HFF-Myc (cell line): Measurements from ENCODE around the gene BPIFB2.

Experiments
- DNase-seq: peaks from one replicate; pipeline ENCODE4 v3.0.0-alpha.2; 2011; ENCODE audit warnings: low read depth; ENCODE audit errors: extremely low read depth
- H3K4me3 ChIP-seq: replicated peaks from 2 replicates; pipeline ENCODE4 v1.5.1; 2011; ENCODE audit warnings: low read depth, mild to moderate bottlenecking, control low read depth, low read length
- CTCF ChIP-seq: IDR thresholded peaks from 2 replicates; pipeline ENCODE4 v1.5.1; 2012; ENCODE audit warnings: mild to moderate bottlenecking, low read depth, low read length, control low read depth; ENCODE audit errors: missing control alignments

The BPIFB2 gene

DNA sequence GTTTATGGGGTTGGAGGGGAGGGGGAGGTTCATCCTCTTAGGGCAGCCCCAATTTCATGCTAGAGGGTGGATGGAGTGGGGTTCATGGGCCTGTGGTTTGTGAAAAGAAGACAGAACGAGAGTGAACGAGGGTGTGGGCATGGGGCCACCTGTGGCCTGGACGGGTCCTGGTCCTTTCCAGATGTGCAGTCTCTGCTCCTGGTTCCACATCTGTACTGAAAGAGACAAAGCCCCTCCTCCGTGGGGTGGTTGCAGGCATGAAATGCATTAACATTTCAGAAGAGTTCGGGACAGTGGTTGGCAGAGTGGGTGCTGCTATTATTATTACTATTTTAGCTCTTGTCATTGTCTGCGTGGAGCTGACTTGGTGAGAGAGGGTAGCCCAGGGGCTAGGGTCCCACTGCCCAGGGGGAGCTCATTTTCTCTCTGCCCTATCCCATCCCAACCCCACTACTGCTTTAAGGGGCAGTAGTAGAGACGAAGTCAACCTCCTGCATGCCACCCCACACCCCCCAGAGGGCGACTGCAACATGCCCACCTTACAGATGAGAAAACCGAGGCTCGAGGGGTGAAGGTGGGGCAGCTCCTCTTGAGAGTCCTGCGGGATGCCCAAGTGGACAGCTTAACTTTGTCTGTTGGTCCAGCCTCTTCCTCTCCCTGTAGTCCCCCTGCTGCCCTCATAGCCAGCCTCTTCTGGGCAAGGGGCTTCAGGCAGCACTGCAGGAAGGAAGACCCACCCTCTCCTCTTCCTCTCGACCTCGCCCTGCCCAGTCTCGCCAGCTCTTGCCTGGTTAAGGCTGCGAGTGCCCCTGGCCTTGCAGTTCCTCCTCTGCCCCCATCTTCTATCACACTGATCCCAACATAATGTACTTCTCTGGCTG, 8.4 kb downstream of the BPIFB2 start:
- no peak for TF ChIP-seq CTCF
- no peak for DNase-seq
- H3K4me3 ChIP-seq, result no peak overlapping the region

GRCh38 chr20:33016581-33017109, 9.1 kb downstream of the BPIFB2 start:
- no peak overlapping the region for H3K4me3 ChIP-seq
- TF ChIP-seq CTCF, result no peak
- DNase-seq, result no peak

DNA sequence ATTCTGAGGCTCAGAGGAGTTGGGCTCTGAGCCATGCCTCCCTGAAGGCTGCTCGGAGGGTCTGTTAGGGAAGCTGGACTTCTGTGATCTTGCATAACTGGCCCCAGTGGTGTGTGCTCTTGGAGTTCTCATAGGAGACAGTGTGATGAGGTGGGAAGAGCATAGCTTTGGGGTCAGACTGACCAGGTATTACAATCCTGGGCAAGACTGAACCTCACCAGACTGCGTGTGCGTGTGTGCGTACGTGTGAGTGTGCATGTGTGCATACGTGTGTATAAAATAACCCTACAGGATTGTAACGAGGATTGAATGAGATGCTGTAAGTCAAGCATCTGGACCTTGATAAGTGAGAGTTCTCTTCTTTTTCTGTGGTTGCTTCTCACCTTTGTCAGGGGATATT, 10.0 kb downstream of the BPIFB2 start:
- H3K4me3 ChIP-seq, result no peak overlapping the region
- DNase-seq, result no peak
- no peak for TF ChIP-seq CTCF

GRCh38 chr20:33018169-33018931, 10.8 kb downstream of the BPIFB2 start:
- TF ChIP-seq CTCF, result no peak
- no peak overlapping the region for H3K4me3 ChIP-seq
- no peak for DNase-seq

DNA sequence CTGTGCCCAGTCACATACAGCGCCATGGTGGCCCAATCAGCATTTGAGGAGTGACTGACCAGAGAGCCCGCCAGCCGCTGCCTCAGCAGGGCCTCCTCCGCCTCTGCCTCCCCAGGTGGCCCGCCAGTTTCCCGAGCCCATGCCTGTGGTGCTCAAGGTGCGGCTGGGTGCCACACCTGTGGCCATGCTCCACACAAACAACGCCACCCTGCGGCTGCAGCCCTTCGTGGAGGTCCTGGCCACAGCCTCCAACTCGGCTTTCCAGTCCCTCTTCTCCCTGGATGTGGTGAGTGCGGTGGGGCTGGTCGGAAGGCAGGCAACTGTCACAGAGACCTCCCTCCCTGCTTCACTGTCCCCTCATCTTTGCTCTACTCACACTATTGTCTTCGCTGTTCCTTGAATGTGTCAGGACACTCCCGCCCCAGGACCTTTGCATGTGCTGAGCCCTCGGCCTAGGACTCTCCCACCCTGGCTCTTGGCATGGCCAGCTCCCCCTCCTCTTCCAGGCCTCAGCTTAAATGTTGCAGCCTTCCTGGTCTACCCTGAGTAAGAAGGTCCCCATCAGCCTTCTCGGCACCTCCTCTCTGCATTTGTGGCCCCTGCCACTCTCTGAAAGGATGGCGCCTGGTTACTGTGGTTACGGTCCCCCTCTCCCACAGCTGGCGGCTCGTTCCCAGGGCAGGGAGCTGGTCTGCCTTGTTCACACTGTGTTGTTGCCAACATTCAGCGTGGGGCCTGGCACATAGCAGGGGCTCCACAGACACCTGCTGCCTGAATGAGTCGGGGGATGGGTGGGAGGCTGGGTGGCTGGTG, 12.2 kb downstream of the BPIFB2 start:
- H3K4me3 ChIP-seq, result no peak overlapping the region
- no peak for TF ChIP-seq CTCF
- DNase-seq, result no peak
